ENCODE results near the gene COL16A1. TPM values are rescaled to one million over a fixed set of nuclear protein-coding genes. Genes with fewer than 3 reads are reported as not detected.

Gene COL16A1
- total RNA-seq, 1 donor from 2014 or later, result 11.8 TPM

GRCh38 chr1:31689379-31689778 is 14.4 kb downstream of the COL16A1 start:
- Histone ChIP-seq H3K4me3 (no peak overlapping the region), H3K36me3 (peaks cover 2% of the 10 kb centered on the region), H3K27ac (no peak overlapping the region), H3K9me3 (no peaks in the 10 kb centered on the region), H3K4me1 (no peaks in the 10 kb centered on the region), H3K27me3 (ENCODE audit: low read depth) (peaks cover 10% of the 10 kb centered on the region)
- ATAC-seq, result no peak
- DNase-seq, result no peak
- TF ChIP-seq, protein P1, sequence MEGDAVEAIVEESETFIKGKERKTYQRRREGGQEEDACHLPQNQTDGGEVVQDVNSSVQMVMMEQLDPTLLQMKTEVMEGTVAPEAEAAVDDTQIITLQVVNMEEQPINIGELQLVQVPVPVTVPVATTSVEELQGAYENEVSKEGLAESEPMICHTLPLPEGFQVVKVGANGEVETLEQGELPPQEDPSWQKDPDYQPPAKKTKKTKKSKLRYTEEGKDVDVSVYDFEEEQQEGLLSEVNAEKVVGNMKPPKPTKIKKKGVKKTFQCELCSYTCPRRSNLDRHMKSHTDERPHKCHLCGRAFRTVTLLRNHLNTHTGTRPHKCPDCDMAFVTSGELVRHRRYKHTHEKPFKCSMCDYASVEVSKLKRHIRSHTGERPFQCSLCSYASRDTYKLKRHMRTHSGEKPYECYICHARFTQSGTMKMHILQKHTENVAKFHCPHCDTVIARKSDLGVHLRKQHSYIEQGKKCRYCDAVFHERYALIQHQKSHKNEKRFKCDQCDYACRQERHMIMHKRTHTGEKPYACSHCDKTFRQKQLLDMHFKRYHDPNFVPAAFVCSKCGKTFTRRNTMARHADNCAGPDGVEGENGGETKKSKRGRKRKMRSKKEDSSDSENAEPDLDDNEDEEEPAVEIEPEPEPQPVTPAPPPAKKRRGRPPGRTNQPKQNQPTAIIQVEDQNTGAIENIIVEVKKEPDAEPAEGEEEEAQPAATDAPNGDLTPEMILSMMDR (IDR thresholded peaks at IDR 0.05), result no peak
- intact Hi-C loops (cut with DNase I), result no loop called here

- no peaks in the 10 kb centered on the region for H3K4me1 ChIP-seq
- DNase-seq (no peak), ATAC-seq (no peak)
- H3K4me3 ChIP-seq, result no peak overlapping the region
- H3K9me3 ChIP-seq, result no peaks in the 10 kb centered on the region
- no peaks in the 10 kb centered on the region for H3K36me3 ChIP-seq
- no peak overlapping the region for H3K27ac ChIP-seq
- intact Hi-C loops (cut with DNase I), result no loop called here
- TF ChIP-seq, protein P1 (IDR thresholded peaks at IDR 0.05), result no peak
- peaks cover 16% of the 10 kb centered on the region for H3K27me3 ChIP-seq (ENCODE audit: low read depth)
Observed at GRCh38 chr1:31688233-31688918, 15.4 kb downstream of the COL16A1 start.

- Histone ChIP-seq H3K27ac (no peak overlapping the region), H3K4me1 (no peaks in the 10 kb centered on the region), H3K36me3 (peaks cover 4% of the 10 kb centered on the region), H3K27me3 (ENCODE audit: low read depth) (peaks cover 19% of the 10 kb centered on the region), H3K9me3 (no peaks in the 10 kb centered on the region), H3K4me3 (no peak overlapping the region)
- ATAC-seq (no peak), DNase-seq (no peak)
- intact Hi-C loops (cut with DNase I), result no loop called here
- TF ChIP-seq, protein P1 (IDR thresholded peaks at IDR 0.05), result no peak
Observed at GRCh38 chr1:31687601-31688000, 16.2 kb downstream of the COL16A1 start.

DNA sequence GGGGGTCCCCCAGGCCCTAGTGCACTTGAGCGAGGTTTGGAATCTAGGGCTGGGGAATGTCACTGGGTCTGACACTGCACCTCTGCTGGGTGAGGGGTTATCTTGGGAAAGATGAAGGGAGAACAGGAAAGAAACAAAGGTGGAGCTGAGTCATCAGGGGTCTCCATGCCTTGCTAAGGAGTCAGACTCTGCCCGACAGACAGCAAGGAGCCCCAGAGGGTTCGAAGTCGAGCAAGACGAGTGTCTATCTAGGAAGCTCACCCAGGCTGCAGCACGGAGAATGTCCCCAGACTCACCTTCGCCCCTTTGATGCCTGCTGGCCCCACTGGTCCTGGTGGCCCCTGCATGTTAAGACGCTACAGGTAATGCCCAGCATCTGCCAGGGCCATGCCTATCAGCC is 18.0 kb downstream of the COL16A1 start:
- TF ChIP-seq, protein P1 (IDR thresholded peaks at IDR 0.05), result no peak
- peaks cover 7% of the 10 kb centered on the region for H3K36me3 ChIP-seq
- intact Hi-C loops (cut with DNase I), result no loop called here
- no peaks in the 10 kb centered on the region for H3K9me3 ChIP-seq
- DNase-seq, result no peak
- H3K4me3 ChIP-seq, result no peak overlapping the region
- no peaks in the 10 kb centered on the region for H3K4me1 ChIP-seq
- no peak overlapping the region for H3K27ac ChIP-seq
- ATAC-seq, result no peak
- peaks cover 15% of the 10 kb centered on the region for H3K27me3 ChIP-seq (ENCODE audit: low read depth)

GRCh38 chr1:31683997-31684396 is 19.8 kb downstream of the COL16A1 start:
- peaks cover 7% of the 10 kb centered on the region for H3K36me3 ChIP-seq
- peaks cover 15% of the 10 kb centered on the region for H3K27me3 ChIP-seq (ENCODE audit: low read depth)
- no peak for DNase-seq
- H3K4me3 ChIP-seq, result no peak overlapping the region
- ATAC-seq, result peak; percentile 63 to 70
- intact Hi-C loops (cut with DNase I), result no loop called here
- no peaks in the 10 kb centered on the region for H3K9me3 ChIP-seq
- no peaks in the 10 kb centered on the region for H3K4me1 ChIP-seq
- no peak overlapping the region for H3K27ac ChIP-seq
- TF ChIP-seq, protein P1 (IDR thresholded peaks at IDR 0.05), result peak; percentile 31
